ENCODE results near the gene GBP5. TPM values are rescaled to one million over a fixed set of nuclear protein-coding genes. Genes with fewer than 3 reads are reported as not detected.

GBP5 gene
- polyA plus RNA-seq, 1 of the 3 experiments (the other 2 are of a cell fraction) = 0.08 TPM

Other genes starting within 250 kb of the GBP5 start
- 8.5 and 13.7 TPM in 2 replicates for gene GBP3, start 250.0 kb downstream of the GBP5 start, polyA plus RNA-seq (2012; rRNA removed)
- gene GBP1, start 207.7 kb downstream of the GBP5 start, polyA plus RNA-seq (2012; rRNA removed) = 6.9 and 7.4 TPM in 2 replicates
- gene GBP2, start 146.7 kb downstream of the GBP5 start, polyA plus RNA-seq (2012; rRNA removed) = 8.7 and 10.2 TPM in 2 replicates
- gene GBP7, start 96.9 kb downstream of the GBP5 start, polyA plus RNA-seq (2012; rRNA removed) = not detected in 2 replicates
- gene GBP4, start 73.9 kb downstream of the GBP5 start, polyA plus RNA-seq (2012; rRNA removed) = 0.02 TPM in 1 of 2 replicates, not detected in the other
- gene GBP6, start 91.2 kb upstream of the GBP5 start, polyA plus RNA-seq (2012; rRNA removed) = not detected in 2 replicates

All from SK-N-SH (cell line).